SW480 (cell line): ENCODE data around the gene SMIM33.
A peak's percentile ranks its signal among the peaks of the same experiment; 100 is the strongest.
"Not testable (repeated sequence)": the region's sequence is repeated elsewhere in the genome, so short reads cannot be mapped to it uniquely, and the experiment has no call there.

Experiments used
- DNase-seq: peaks from one replicate; pipeline ENCODE4 v3.0.0-alpha.2; 2016; ENCODE audit warnings: low spot score

The SMIM33 gene

DNA sequence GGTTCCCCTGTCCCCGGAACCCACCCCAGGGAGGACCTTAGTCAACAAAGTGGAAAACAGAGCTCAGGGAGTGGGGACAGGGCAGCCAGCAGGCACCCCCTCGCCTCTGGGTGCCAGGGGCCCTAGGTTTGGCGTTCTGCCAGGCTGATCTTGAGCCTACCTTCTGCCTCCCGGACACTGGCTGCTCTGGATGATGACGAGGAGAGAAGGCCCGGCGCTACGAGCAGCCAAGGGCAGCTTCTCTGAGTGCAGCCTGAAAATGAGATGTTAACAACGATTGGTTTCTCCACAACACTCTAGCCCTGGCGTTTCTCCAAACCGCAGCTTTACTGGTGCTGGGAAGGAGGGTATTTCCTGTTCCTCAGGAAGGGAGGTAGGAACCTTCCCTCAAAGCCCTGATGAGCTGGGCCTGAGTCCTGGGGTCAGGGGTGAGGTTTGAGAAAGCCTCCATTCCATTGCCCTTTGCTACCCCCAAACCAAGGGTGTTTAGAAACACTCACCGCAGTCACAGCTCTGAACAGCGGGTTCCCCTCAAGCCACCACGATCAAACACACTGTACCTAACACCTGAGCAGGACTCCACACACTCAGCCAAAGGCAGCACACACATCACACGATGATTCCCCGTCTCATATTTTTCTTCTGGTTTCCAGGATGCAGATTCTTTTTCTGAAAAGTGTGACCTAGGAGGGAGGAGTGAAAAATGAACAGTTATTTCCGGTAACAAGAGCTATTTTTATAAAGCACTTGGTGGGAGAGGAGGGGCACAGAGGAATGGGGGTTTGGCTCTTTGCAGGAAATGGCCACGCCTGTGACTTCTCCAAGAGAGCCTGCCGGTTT lies 11.5 kb downstream of the SMIM33 start, which contains the start of gene STING1:
STING1 (minus strand) TSS at position 709 of the 840 bp plus-strand sequence. CDS start 1,054 bp downstream, outside the sequence.
- peak; percentile 91 for DNase-seq

DNA sequence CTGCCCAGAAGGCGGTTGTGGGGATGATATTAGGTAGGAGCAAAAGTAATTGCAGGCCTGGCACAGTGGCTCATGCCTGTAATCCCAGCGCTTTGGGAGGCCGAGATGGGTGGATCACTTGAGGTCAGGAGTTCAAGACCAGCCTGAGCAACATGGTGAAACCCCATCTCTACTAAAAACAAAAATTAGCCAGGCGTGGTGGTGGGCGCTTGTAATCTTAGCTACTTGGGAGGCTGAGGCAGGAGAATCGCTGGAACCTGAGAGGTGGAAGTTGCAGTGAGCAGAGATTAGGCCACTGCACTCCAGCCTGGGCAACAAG lies 12.0 kb downstream of the SMIM33 start:
- DNase-seq = not testable (repeated sequence)

DNA sequence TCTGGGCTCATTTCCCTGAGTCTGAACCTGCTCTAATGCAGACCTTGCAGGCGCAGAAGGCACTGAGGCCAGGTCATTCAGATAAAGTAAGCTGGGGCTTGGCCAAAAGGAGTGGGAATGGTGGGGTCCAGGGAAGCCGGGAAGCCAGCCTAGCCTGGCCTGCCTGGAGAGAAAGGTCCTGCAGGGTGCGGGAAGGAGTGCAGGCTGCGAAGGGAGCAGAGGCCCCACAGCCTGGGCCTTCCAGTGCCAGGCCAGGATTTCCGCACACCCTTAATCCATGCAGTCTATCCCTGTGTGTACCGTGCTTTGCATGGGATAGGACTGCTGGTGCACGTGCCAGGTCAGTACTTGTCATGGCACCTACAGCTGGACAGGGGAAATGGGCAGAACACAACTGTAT lies 15.4 kb downstream of the SMIM33 start:
- no peak for DNase-seq

DNA sequence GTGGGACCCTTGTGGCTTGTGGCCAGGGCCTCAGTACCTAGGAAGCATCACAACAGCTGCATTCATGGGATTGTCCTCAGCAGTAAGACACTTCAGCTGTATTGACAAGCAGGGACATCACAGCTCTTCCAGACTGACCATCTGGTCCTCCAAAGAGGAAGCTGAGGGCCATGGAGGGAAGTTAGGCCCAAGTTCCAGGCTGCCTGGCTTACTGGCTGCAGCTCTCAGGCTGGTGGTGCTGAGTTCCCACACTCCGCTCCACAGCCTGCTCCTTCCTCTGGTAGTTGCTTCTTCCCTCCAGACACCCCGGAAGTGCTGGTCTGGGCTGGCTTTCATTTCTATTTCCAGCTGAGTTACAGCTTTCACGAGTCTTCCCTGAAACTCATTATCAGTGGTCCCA lies 17.5 kb downstream of the SMIM33 start:
- no peak for DNase-seq

DNA sequence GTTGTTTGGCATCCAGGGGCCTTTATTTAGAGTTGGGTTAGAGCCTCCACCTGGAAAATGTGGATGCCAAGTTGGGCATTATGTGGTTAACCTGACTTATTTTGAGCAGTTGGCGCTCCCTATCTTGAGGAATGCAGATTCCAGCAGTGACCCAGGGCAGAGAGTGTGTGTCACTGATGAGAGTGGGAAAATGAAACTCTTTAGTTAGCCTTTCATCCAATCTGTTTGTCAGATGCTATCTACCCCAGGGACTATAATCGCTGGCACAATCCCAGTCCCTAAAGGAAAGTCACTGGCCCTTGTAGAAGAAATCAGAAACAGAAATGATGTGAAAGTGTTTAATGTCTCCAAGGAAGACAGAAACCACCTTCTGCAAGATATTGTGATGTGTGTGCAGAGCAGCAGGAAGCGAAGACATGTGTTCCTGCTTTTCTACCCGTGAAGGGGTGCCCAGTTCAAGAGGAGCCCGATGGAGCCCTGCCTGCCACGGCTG lies 21.9 kb downstream of the SMIM33 start:
- DNase-seq = peak; percentile 50

DNA sequence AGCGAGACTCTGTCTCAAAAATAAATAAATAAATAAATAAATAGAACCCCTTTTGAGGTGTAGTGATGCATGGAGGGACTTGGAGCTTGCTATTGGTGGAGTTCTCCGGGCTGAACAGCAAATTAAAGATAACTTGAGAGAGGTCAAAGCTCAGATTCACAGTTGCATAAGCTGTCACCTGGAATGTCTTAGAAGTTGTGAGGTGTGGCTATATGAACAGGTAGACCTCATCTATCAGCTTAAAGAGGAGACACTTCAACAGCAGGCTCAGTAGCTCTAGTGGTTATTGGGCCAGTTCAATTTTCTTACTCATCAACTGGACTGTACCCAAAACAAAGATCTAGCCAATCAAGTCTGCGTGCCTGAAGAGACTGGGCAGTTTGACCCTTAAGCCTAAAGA lies 23.5 kb downstream of the SMIM33 start:
- no peak for DNase-seq

DNA sequence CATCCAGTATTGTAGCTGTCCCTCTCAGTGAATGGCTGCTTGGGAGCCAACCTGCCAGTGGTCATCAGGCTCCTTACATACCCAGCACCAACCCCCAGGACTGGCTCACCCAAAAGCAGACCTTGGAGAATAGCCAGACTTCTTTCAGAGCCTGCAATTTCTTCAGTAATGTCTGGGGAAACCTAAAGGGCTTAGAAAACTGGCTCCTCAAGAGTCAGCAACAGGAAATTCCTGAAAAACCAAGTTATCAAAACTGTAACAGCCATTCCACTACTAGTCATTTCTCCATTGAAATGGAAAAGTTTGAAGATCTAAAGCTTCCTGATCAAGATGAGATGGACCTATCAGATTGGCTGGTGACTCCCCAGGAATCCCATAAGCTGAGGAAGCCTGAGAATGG lies 24.0 kb downstream of the SMIM33 start:
- DNase-seq = no peak

DNA sequence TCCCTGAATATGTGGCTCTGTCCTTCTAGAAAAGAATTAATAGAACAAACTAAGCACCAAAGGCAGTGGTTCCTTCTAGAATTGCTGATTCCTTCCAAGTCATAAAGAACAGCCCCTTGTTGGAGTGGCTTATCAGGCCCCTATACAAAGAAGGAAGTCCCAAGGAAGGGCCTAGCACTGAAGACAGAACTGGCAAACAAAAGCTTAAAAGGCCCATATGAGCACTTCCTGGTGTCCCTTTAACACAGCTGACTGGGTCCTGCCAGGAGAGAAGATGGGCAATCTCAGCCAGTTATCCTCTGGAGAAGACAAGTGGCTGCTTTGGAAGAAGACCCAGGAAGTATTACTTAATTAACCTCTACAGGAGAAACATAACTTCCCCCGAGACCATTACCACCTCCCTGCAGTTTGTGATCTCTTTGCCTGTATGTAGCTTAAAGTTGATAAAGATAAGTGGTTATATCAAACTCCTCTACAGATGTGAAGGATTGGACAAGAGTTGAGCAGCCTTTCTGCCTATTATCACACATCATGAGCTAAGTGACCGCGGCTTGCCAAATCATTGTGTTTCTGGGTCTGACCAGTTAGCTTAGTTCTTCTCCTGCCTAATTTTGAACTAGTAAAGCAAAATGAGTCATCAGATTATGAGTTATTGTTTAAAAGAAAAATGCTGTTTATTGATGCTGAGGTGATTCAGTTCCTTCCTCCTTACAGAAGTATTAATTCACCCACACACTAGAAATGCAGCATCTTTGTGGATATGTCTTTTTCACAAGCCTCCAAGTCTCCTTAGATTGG lies 25.0 kb downstream of the SMIM33 start:
- no peak for DNase-seq

DNA sequence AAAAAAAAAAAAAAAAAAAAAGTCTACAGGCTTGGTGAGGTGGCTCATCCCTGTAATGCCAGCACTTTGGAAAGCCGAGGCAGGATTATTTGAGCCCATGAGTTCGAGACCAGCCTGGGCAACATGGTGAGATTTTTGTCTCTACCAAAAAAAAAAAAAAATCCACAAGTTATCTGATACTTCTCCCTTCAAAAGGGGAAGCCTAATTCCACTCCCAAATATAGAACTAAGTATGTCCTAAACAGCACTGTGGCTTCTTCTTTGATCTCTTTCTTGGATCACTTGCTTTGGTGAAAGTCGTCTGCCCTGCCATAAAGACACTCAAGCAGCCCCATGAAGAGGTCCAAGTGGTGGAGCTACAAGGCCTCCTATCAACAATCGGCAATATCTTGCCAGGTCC lies 30.6 kb downstream of the SMIM33 start:
- DNase-seq = no peak

DNA sequence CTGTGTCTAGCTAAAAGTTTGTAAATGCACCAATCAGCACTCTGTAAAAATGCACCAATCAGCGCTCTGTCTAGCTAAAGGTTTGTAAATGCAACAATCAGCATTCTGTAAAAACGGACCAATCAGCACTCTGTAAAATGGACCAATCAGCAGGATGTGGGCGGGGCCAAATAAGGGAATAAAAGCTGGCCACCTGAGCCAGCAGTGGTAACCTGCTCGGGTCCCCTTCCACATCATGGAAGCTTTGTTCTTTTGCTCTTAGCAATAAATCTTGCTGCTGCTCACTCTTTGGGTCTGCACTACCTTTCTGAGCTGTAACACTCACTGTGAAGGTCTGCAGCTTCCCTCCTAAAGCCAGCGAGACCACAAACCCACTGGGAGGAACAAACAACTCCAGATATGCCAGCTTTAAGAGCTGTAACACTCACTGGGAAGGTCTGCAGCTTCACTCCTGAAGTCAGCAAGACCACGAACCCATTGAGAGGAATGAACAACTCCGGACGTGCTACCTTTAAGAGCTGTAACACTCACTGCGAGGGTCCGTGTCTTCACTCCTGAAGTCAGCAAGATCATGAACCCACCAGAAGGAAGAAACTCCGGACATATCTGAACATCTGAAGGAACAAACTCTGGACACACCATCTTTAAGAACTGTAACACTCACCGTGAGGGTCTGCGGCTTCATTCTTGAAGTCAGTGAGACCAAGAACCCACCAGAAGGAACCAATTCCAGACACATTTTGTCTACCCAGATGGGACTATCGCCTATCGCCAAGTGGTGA lies 32.4 kb downstream of the SMIM33 start:
- DNase-seq = not testable (repeated sequence)

DNA sequence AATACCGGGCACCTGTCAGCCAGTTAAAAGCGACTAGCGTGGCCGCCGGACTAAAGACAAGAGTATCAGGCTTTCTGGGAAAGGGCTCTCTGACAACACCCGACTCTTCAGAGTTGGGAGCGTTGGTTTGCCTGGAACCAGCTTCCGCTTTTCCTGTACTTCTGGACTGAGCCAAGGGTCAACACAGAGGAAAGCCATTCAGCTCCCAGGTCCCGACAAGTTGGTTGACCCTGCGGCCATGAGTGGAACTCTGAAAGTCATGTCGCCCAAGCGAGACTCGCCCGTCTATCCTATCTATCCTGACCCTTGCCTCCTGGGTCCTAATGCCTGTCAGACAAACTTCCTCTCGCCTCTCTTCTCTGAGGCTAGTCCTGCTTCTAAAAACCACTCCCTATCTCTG lies 33.1 kb downstream of the SMIM33 start:
- DNase-seq = not testable (repeated sequence)

DNA sequence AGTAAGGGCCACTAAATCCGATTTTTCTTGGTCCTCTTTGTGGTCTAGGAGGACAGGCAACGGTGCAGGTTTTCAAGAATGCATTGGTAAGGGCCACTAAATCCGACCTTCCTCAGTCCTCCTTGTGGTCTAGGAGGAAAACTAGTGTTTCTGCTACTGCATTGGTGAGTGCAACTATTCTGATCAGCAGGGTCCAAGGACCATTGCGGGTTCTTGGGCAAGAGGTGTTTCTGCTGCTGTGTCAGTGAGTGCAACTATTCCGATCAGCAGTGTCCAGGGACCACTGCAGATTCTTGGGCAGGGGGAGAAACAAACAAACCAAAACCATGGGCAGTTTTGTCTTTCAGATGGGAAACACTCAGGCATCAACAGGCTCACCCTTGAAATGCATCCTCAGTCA lies 33.9 kb downstream of the SMIM33 start:
- not testable (repeated sequence) for DNase-seq

DNA sequence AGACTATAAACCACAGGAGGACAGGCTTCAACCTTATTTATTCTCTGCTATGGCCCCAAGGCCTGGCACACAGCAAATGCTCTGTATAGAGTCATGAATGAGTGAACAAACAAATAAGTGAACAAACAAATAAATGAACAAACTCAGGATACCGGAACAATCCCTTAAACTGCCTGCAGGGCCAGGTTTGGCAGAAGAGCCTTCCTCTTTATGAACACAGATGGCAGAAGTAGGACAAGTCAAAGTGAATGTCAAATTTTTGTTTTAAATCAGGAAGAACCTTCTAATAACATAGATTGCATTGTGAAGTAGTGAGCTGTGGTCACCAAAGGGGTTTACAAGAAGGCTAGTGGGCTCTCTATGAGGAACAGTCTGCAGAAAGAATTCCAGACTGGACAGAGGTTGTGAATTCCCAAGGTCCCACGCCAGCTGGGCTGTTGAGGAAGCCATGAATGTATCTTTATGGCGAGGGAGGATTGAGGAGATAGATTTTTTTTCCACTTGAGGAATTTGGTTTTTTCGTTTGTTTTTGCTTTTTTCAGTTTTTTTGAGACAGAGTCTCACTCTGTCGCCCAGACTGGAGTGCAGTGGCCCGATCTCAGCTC lies 42.1 kb downstream of the SMIM33 start:
- no peak for DNase-seq

DNA sequence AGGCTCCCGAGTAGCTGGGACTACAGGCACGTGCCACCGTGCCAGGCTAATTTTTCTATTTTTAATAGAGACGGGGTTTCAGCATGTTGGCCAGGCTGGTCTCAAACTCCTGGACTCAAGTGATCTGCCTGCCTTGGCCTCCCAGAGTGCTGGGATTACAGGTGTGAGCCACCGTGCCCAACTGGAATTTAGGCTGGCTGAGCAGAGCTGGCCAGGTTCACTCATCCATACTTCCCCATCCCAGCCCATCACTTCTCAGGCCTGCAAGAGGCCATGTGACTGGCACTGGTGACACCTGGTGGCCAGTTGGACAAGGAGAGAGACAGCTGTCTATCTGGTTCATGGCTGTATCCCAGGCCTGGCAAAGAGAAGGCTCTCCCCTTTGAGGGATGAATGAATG lies 42.6 kb downstream of the SMIM33 start:
- peak; percentile 91 for DNase-seq

DNA sequence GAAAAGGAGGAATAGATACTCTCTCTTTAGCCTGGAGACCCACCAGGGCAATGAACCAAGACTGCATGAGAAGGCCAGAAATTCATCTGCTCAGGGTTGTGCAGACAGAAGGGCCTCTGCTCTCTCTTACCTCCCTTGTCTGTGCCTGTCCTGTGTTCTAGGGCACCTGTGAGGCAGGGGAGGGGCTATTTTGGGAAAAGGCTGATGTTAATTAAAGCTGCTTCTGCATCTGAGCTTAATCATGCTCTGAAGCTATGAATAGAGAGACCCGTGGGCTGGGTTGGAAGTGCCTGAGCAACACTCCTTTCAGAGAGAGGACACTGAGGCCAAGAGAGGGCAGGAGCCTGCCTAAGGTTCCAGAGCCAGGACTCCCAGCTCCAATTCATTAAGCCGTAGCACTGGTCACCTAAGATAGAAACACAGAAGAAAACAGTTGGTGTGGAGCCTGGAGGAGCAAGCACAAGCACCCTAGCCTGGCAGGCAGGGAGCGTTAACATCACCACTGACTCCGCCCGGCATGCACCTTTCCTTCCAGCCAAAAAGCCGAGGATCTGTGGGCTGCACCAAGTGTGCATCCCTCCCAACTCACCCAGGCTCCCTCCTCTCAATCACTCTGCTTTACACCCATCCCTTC lies 43.2 kb downstream of the SMIM33 start:
- no peak for DNase-seq

DNA sequence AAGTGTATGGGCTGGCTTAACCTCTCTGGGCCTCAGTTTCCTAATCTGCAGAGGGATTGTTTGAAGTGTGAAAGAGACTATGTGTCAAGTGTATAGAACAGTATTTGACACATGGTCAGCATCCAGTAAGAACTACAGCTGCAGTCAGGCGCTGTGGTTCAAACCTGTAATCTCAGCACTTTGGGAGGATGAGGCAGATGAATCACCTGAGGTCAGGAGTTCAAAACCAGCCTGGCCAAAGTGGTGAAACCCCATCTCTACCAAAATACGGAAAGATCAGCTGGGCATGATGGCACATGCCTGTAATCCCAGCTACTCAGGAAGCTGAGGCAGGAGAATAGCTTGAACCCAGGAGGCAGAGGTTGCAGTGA lies 43.7 kb downstream of the SMIM33 start:
- DNase-seq = no peak

DNA sequence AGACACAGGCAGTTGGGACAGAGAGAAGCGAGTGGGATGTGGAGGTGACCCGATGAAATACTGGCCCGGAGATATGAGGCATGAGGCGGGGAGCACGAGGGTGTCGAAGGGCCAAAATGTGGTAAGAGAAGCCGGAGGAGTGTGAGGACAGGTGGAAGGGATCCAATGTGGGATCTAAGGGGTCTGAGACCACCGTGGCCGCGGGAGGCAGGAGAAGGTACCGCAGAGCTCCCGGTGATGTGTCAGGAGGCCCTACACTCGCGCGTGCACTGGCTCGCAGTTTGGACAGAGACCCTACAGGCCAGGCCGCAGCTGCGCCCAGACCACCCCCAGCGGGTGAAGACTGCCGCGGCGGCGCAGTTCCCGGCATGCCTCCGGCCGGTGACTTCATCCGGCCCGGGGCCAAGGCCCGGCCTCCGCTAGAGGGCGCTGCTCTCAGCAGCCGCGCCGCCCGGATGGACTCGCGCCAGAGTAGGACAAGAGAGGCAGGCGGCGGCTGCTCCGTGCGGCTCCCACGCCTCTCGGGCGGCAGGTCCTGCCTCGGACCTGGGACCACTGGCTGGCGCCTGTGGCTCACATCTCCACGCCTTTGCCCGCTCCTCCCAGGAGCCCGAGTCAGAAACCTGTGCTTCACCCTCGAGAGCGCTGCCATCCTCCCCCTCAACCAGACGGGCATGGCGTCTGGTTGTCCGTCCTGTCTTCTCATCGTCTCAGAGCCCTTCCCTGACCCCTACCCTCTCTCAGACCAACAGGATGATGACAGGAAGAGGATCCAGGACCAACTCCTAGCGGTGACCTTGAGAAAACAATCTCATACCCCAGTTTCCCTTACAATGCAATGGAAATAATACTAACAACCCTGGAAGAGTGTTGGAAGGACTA lies 47.1 kb downstream of the SMIM33 start:
- peak; percentile 83 for DNase-seq
